ENCODE measurements around the gene CCZ1. TPM values are rescaled to one million over a fixed set of nuclear protein-coding genes. Genes with fewer than 3 reads are reported as not detected.
"Not testable (repeated sequence)": the region's sequence is repeated elsewhere in the genome, so short reads cannot be mapped to it uniquely, and the experiment has no call there.

The CCZ1 gene
- total and polyA plus RNA-seq, 10 of the 15 experiments (the other 5 are each of a cell fraction or from before 2014, with no cell fraction given): 26.6 to 109 (median 66.3) TPM

GRCh38 chr7:5858494-5858893 lies 40.0 kb upstream of the CCZ1 start:
- FAIRE-seq; H3K4me2 ChIP-seq (ENCODE audit: control insufficient read depth, insufficient read depth); H3K4me3 ChIP-seq; H3K9ac ChIP-seq (ENCODE audit: control insufficient read depth, insufficient read depth, low read length); ATAC-seq; H3K27me3 ChIP-seq (replicated peaks in 1 of 2; ENCODE audit: control insufficient read depth in 2 of 2, insufficient read depth in 2 of 2, low read length in 1 of 2); SMC1A ChIA-PET (ENCODE audit: uncharacterized antibody, unreplicated experiment); RAD21 ChIA-PET (ENCODE audit: unreplicated experiment); DNase-seq (ENCODE audit: low read depth, low spot score); H2AFZ ChIP-seq (ENCODE audit: control insufficient read depth, low read depth, low read length); H3K4me1 ChIP-seq (ENCODE audit: control insufficient read depth, insufficient read depth, low read length); H3K9me3 ChIP-seq (replicated peaks; ENCODE audit: control insufficient read depth, insufficient read depth, low read length); BruUV-seq (replicated peaks); H3K79me2 ChIP-seq (ENCODE audit: control insufficient read depth, insufficient read depth, low read length); H4K20me1 ChIP-seq (ENCODE audit: control insufficient read depth, insufficient read depth); H3K36me3 ChIP-seq (ENCODE audit: control insufficient read depth in 2 of 2, insufficient read depth in 2 of 2, low read length in 1 of 2); H3K27ac ChIP-seq (ENCODE audit: control insufficient read depth, insufficient read depth): not testable (repeated sequence)
- intact Hi-C loops (cut with micrococcal nuclease; ENCODE audit: unreplicated experiment) (loop anchor here (5.0 to 10.0 kb wide), 3 partner anchors 466 to 726 kb away; no protein-coding TSS in a partner anchor), in situ Hi-C loops (cut with MboI) (loop anchor here (5.0 kb wide), 2 partner anchors 474 to 664 kb away; no protein-coding TSS in a partner anchor)
- ChIA-PET POLR2A (interaction anchor here (0.6 kb wide), 1 partner anchor 138 kb away, joined by 4 read pairs; no protein-coding TSS in a partner anchor), CTCF (interaction anchor here (0.6 to 1.2 kb wide), 2 partner anchors 9 to 1068 kb away, joined by 3 to 4 read pairs; no protein-coding TSS in a partner anchor)
- 74% methylated on average over 8 of the region's 8 CpGs for WGBS (ENCODE audit: insufficient coverage, insufficient replicate concordance, low lambda C conversion rate, missing lambda C conversion rate)

DNA sequence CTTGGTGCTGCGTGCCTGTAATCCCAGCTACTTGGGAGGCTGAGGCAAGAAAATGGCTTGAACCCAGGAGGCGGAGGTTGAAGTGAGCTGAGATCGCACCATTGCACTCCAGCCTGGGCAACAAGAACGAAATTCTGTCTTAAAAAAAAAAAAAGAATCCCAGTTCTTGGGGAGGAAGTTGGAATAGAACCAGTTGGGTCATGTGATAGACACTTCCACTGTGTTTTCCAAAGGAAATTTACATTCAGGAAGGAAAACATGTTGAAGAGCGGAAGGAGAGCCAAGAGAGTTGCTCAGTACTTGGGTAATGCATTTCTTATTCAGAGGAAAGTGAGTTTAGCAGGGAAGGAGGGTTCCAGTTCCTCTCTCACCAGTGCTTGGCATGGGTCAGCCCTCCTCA lies 37.3 kb upstream of the CCZ1 start:
- H3K4me1 ChIP-seq (ENCODE audit: control insufficient read depth, insufficient read depth, low read length); SMC1A ChIA-PET (ENCODE audit: uncharacterized antibody, unreplicated experiment); H3K27me3 ChIP-seq (replicated peaks in 1 of 2; ENCODE audit: control insufficient read depth in 2 of 2, insufficient read depth in 2 of 2, low read length in 1 of 2); H4K20me1 ChIP-seq (ENCODE audit: control insufficient read depth, insufficient read depth); BruUV-seq (replicated peaks); RAD21 ChIA-PET (ENCODE audit: unreplicated experiment); CTCF ChIA-PET; in situ Hi-C loops (cut with MboI); H3K27ac ChIP-seq (ENCODE audit: control insufficient read depth, insufficient read depth); FAIRE-seq; ATAC-seq; H3K79me2 ChIP-seq (ENCODE audit: control insufficient read depth, insufficient read depth, low read length); POLR2A ChIA-PET; H3K4me2 ChIP-seq (ENCODE audit: control insufficient read depth, insufficient read depth); intact Hi-C loops (cut with micrococcal nuclease; ENCODE audit: unreplicated experiment); H3K4me3 ChIP-seq; H2AFZ ChIP-seq (ENCODE audit: control insufficient read depth, low read depth, low read length); H3K9ac ChIP-seq (ENCODE audit: control insufficient read depth, insufficient read depth, low read length); H3K36me3 ChIP-seq (ENCODE audit: control insufficient read depth in 2 of 2, insufficient read depth in 2 of 2, low read length in 1 of 2); H3K9me3 ChIP-seq (replicated peaks; ENCODE audit: control insufficient read depth, insufficient read depth, low read length); DNase-seq (ENCODE audit: low read depth, low spot score): not testable (repeated sequence)
- WGBS (ENCODE audit: insufficient coverage, insufficient replicate concordance, low lambda C conversion rate, missing lambda C conversion rate): 77% methylated on average over 5 of the region's 5 CpGs

DNA sequence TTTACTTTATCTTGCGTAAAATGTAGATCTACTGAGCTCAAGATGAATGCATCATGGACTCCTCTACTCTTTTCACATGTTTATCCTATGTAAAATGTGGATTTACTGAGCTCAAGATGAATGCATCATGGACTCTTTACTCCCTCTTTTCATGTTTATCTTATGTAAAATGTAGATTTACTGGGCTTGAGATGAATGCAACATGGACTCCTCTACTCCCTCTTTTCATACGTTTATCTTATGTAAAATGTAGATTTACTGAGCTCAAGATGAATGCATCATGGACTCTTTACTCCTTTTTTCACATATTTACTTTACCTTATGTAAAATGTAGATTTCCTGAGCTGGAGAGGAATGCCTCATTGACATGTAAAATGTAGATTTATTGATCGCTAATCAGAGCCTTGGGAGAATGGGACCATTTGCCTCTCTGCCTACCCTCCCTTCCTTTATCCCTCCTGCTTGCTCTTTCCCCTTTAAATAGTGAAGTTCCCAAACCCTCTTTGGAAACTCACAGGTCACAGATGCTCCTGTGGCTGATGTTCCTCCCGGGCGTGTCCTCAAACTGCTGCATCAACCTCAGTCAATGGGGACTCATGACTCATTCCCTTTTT lies 35.7 kb upstream of the CCZ1 start:
- H2AFZ ChIP-seq (ENCODE audit: control insufficient read depth, low read depth, low read length); intact Hi-C loops (cut with micrococcal nuclease; ENCODE audit: unreplicated experiment); ATAC-seq; H3K9ac ChIP-seq (ENCODE audit: control insufficient read depth, insufficient read depth, low read length); CTCF ChIA-PET; H3K4me3 ChIP-seq; in situ Hi-C loops (cut with MboI); RAD21 ChIA-PET (ENCODE audit: unreplicated experiment); H3K4me2 ChIP-seq (ENCODE audit: control insufficient read depth, insufficient read depth); H3K27me3 ChIP-seq (replicated peaks in 1 of 2; ENCODE audit: control insufficient read depth in 2 of 2, insufficient read depth in 2 of 2, low read length in 1 of 2); H3K4me1 ChIP-seq (ENCODE audit: control insufficient read depth, insufficient read depth, low read length); H3K36me3 ChIP-seq (ENCODE audit: control insufficient read depth in 2 of 2, insufficient read depth in 2 of 2, low read length in 1 of 2); H3K27ac ChIP-seq (ENCODE audit: control insufficient read depth, insufficient read depth); DNase-seq (ENCODE audit: low read depth, low spot score); POLR2A ChIA-PET; BruUV-seq (replicated peaks); SMC1A ChIA-PET (ENCODE audit: uncharacterized antibody, unreplicated experiment); H3K9me3 ChIP-seq (replicated peaks; ENCODE audit: control insufficient read depth, insufficient read depth, low read length); H4K20me1 ChIP-seq (ENCODE audit: control insufficient read depth, insufficient read depth); FAIRE-seq; H3K79me2 ChIP-seq (ENCODE audit: control insufficient read depth, insufficient read depth, low read length): not testable (repeated sequence)
- WGBS (ENCODE audit: insufficient coverage, insufficient replicate concordance, low lambda C conversion rate, missing lambda C conversion rate): 62% methylated on average over 5 of the region's 5 CpGs

Data from GM12878 (cell line).